Neutrophil (primary cell): Measurements from ENCODE around the gene PATE2.

Experiments used
- H3K27ac ChIP-seq: fragments of 200-600 bp; sonication (generic); 2 replicates; pipeline ENCODE4 v1.5.1; 2016; ENCODE audit warnings: mild to moderate bottlenecking, moderate library complexity
- H3K27me3 ChIP-seq: fragments of 200-600 bp; sonication (generic); 2 replicates; pipeline ENCODE4 v1.6.0; 2016; ENCODE audit warnings: mild to moderate bottlenecking
- H3K36me3 ChIP-seq: fragments of 200-600 bp; sonication (generic); 2 replicates; pipeline ENCODE4 v1.5.1; 2017
- H3K4me1 ChIP-seq, 2 experiments: fragments of 200-600 bp in 1 of 2; sonication (generic) in 1 of 2; 1 replicate in 1 of 2; 2 replicates in 1 of 2; pipeline versions ENCODE4 v1.5.1 to v1.6.1; 2013 to 2016; ENCODE audit warnings: low read depth in 1 of 2, low read length in 1 of 2, mild to moderate bottlenecking in 1 of 2, moderate library complexity in 1 of 2; ENCODE audit not compliant: control insufficient read depth in 1 of 2, insufficient read depth in 1 of 2
- H3K4me3 ChIP-seq, 2 experiments: fragments of 200-600 bp in 1 of 2; sonication (generic) in 1 of 2; 1 replicate in 1 of 2; 2 replicates in 1 of 2; pipeline ENCODE4 v1.5.1; 2013 to 2016; ENCODE audit warnings: low read depth in 1 of 2, low read length in 1 of 2, mild to moderate bottlenecking in 1 of 2, moderate library complexity in 1 of 2
- H3K9me3 ChIP-seq: fragments of 200-600 bp; sonication (generic); 2 replicates; pipeline ENCODE4 v1.5.1; 2016
- CTCF ChIP-seq: fragments of 200-600 bp; sonication (generic); IDR thresholded peaks from 2 replicates; pipeline ENCODE4 v1.5.1; 2016; ENCODE audit warnings: antibody characterized with exemption

Gene PATE2

GRCh38 chr11:125778728-125779127 lies at the start of gene PATE2:
TSS of gene PATE2 (minus strand) at chr11:125778828. CDS start at chr11:125778773, 55 bp downstream.
- TF ChIP-seq CTCF: no peak
- H3K36me3 ChIP-seq: no peaks in the 10 kb centered on the region
- H3K4me3 ChIP-seq: no peak within 1 kb of the TSS
- no peak within 1 kb of the TSS for H3K27ac ChIP-seq
- H3K9me3 ChIP-seq: no peaks in the 10 kb centered on the region
- H3K27me3 ChIP-seq: no peaks in the 10 kb centered on the region
- no peaks in the 10 kb centered on the region for H3K4me1 ChIP-seq

GRCh38 chr11:125807909-125808308 lies 29.3 kb upstream of the PATE2 start:
- no peak for TF ChIP-seq CTCF

GRCh38 chr11:125802387-125802786 lies 23.8 kb upstream of the PATE2 start:
- Histone ChIP-seq H3K9me3 (no peaks in the 10 kb centered on the region), H3K4me1 (no peaks in the 10 kb centered on the region), H3K27me3 (no peaks in the 10 kb centered on the region), H3K27ac (no peak overlapping the region), H3K36me3 (no peaks in the 10 kb centered on the region), H3K4me3 (no peak overlapping the region)
- TF ChIP-seq CTCF: no peak

More at GRCh38 chr11:125807909-125808308, 29.3 kb upstream of the PATE2 start:
- no peak overlapping the region for H3K27ac ChIP-seq
- H3K4me3 ChIP-seq: no peak overlapping the region
- H3K27me3 ChIP-seq: no peaks in the 10 kb centered on the region
- no peaks in the 10 kb centered on the region for H3K9me3 ChIP-seq
- no peaks in the 10 kb centered on the region for H3K36me3 ChIP-seq
- no peaks in the 10 kb centered on the region for H3K4me1 ChIP-seq

- Histone ChIP-seq H3K9me3 (no peaks in the 10 kb centered on the region), H3K27me3 (no peaks in the 10 kb centered on the region), H3K4me3 (no peak overlapping the region), H3K36me3 (no peaks in the 10 kb centered on the region), H3K27ac (no peak overlapping the region), H3K4me1 (no peaks in the 10 kb centered on the region)
- TF ChIP-seq CTCF: no peak
Observed at GRCh38 chr11:125799808-125800207, 21.2 kb upstream of the PATE2 start.

- Histone ChIP-seq H3K27me3 (no peaks in the 10 kb centered on the region), H3K4me3 (no peak overlapping the region), H3K9me3 (no peaks in the 10 kb centered on the region), H3K36me3 (no peaks in the 10 kb centered on the region), H3K4me1 (no peaks in the 10 kb centered on the region), H3K27ac (no peak overlapping the region)
- no peak for TF ChIP-seq CTCF
Observed at GRCh38 chr11:125797641-125798040, 19.0 kb upstream of the PATE2 start.

GRCh38 chr11:125790825-125791224 lies 12.2 kb upstream of the PATE2 start:
- H3K36me3 ChIP-seq: no peaks in the 10 kb centered on the region
- no peak for TF ChIP-seq CTCF
- H3K27ac ChIP-seq: no peak overlapping the region
- H3K4me3 ChIP-seq: no peak overlapping the region
- no peaks in the 10 kb centered on the region for H3K27me3 ChIP-seq
- no peaks in the 10 kb centered on the region for H3K4me1 ChIP-seq
- H3K9me3 ChIP-seq: no peaks in the 10 kb centered on the region
